ENCODE results near the gene KIF2C. TPM values are rescaled to one million over a fixed set of nuclear protein-coding genes. Genes with fewer than 3 reads are reported as not detected.

The KIF2C gene
- total RNA-seq, 1 experiment from 2014 or later = 54.1 TPM

DNA sequence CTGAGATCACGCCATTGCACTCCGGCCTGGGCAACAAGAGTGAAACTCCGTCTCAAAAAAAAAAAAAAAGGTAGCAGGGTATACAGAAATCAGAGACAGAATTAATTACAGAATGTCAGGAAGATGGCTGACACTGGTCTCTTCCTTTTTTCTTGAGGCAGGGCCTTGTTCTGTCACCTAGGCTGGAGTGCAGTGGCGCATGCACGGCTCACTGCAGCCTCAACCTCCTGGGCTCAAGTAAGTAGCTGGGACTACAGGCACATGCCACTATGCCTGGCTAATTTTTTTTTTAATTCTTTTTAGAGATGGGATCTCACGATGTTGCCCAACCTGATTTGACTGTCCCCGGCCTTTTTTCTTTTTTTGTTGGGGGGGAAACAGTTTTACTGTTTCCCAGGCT, 25.1 kb upstream of the KIF2C start:
- Histone ChIP-seq H3K27me3 (no peaks in the 10 kb centered on the region; the same call in 1 of the 2 replicates), H3K9me3 (no peaks in the 10 kb centered on the region), H3K36me3 (no peaks in the 10 kb centered on the region), H3K4me3 (no peak overlapping the region)
- no peak for DNase-seq

DNA sequence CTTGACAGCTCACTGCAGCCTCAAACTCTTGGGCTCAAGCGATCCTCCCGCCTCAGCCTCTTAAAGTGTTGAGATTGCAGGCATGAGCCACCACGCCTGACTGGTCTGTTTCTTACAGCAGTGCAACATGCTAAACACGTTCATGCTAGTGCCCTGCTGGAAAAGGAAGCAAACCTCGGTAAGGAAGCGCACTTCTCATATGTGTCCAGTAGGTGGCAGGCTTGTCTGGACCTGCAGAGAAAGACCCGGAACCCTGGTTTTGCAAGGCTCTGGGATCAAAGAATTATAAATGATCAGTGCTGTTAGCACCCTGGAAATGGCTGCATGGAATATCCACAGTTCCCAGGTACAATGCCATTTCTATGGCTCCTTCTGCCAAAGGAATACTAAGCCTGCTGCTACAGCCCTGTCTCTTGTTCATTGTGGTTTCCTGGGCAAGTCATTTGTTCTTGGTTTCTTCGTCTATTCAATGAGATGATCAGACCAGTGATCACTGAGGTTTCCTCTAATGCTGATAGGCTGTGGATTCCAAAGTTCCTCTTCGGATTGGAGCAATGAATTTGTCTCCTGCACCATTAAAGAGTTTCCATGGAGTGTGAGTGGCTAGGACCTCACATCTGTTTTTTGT, 24.6 kb upstream of the KIF2C start:
- peak; percentile 57 for DNase-seq

DNA sequence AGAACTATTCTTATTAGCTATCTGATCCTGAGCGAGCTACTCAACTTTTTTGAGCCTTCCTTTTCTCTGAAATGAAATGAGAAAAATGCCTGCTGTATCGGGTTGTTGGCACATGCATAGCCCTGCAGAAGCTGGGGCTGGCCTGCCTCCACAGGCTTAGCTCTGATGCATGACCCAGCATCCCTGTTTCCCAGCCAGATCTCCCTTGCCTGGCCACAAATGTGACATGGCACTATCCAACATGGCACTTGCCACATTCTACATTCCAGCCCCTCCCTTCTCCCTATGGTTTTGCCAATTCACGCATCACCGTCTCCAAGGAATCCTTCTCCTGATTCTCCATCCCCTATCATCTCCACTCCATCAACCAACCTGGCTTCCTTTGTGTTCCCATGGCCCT, 22.5 kb upstream of the KIF2C start:
- Histone ChIP-seq H3K9me3 (no peaks in the 10 kb centered on the region), H3K36me3 (no peaks in the 10 kb centered on the region), H3K4me3 (no peak overlapping the region), H3K27me3 (no peaks in the 10 kb centered on the region)
- no peak for DNase-seq

More for the DNA sequence above, 24.6 kb upstream of the KIF2C start:
- Histone ChIP-seq H3K9me3 (no peaks in the 10 kb centered on the region), H3K36me3 (no peaks in the 10 kb centered on the region), H3K27me3 (no peaks in the 10 kb centered on the region; the same call in 1 of the 2 replicates), H3K4me3 (no peak overlapping the region)

DNA sequence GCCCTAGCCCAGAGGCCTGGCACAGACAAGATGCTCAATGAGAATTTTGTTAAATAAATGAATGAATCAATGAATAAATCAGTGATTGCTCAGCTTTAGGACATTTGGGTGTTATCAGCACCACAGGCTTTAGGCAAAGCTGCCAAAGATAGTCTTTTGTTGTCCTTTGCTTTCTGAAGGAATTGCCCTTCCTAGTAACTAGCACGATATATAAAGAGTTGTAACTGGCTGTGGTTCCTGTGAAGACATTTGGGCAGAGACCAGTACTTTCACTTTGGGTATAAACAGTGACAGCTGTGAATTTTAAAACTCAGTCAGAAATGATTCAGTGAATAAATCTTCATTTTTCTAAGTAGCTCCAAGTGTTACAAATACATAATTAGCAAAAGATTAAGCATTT, 22.0 kb upstream of the KIF2C start:
- H3K9me3 ChIP-seq = no peaks in the 10 kb centered on the region
- no peaks in the 10 kb centered on the region for H3K36me3 ChIP-seq
- H3K27me3 ChIP-seq = no peaks in the 10 kb centered on the region
- DNase-seq = no peak
- no peak overlapping the region for H3K4me3 ChIP-seq

DNA sequence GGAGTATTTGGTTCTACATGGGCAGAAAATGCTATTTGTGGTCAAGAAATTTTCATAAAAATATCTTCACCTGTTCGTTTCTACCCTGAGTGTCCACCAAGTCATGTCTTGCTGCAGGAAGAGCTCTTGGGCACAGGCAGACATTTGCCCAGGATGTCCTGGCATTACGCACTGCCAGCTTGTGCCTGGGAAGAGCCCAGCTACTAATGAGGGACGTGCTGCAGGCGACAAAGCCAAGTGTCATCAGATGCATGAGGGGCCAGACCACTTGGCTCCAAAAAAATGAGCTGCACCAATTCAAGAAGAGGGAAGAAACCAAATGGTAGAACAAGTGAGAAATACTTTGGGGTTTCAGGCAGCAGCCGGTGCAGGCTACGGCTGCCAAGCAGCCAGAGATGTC, 21.5 kb upstream of the KIF2C start:
- no peak for DNase-seq
- Histone ChIP-seq H3K27me3 (no peaks in the 10 kb centered on the region), H3K4me3 (no peak overlapping the region), H3K9me3 (no peaks in the 10 kb centered on the region), H3K36me3 (no peaks in the 10 kb centered on the region)

DNA sequence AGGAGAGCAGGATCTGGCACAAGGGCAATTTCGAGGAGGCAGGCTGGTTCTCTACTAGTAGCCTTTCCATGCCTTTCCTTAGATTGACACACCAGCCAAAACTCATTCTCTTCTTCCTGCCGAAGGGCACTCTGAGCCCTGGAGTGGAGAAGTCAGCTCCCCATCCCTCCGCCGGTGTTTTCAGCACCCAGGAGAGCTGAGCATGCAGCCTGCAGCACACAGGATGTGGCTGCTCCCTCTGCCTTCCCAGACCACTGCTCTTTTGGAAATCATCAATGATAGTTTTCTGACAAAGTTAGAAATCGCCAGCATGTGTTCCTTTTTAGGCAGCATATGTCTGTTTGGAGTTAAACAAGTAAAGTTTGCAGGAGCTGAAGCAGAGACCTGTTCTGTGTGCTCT, 20.3 kb upstream of the KIF2C start:
- no peak for DNase-seq
- Histone ChIP-seq H3K36me3 (no peaks in the 10 kb centered on the region), H3K27me3 (no peaks in the 10 kb centered on the region), H3K9me3 (no peaks in the 10 kb centered on the region), H3K4me3 (no peak overlapping the region)

DNA sequence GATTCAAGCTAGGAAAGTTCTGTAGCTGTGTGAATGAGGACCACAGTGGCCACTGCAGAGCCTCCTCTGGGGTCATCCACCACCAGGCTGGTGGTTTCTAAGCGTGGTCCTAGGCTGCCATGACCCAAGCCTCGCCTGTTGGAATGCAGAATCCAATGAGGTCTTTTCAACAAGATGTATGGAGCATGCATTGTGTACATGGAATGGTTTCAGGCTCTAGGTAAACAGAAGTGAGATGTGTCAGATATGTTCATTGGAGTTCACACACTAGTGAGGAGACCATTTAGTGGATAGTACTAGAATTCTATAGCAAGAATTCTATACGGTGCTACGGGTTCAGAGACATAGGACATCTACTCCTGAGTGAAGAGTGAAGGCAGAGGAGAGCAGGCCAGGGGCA, 19.4 kb upstream of the KIF2C start:
- no peak overlapping the region for H3K4me3 ChIP-seq

DNA sequence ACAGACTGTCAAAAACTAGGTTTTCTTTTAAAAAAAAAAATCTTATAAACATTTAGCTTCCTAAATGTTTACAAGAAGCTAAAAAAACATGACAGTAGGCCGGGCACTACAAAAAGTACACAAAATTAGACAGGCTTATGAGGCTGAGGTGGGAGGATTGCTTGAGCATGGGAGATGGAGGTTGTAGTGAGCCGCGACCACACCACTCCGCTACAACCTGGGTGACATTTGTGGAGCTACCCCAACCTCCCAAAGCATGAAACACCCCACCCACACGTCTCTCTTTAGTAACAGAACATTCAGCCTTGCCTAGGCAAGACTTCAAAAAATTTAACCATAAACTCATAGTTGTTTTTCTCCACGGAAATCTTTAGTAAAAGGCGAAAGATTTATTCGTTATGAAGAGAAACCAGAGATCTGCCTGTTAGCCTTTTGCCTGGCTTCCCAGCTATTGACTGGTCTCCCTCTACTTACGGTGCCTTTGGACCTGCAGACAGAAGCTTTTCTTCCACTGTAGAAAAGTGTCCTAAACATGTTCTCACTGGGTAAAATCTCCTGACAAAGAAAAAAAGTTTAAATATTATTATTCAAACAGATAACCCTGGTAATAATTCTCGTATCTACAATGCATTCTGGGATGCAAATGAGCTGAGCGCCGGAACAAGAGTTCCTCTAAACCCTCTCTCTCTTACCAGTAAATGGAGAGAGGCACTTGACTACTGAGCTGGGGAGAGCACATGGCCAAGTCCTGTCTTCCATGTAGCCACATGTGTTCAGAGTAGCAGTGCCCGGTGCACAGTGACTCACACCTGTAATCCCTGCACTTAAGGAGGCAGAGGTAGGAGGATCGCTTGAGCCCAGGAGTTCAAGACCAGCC, 17.9 kb upstream of the KIF2C start:
- Histone ChIP-seq H3K36me3 (no peaks in the 10 kb centered on the region), H3K27me3 (no peaks in the 10 kb centered on the region)
- peak; percentile 58 for DNase-seq

More for the DNA sequence above, 19.4 kb upstream of the KIF2C start:
- Histone ChIP-seq H3K9me3 (no peaks in the 10 kb centered on the region), H3K27me3 (no peaks in the 10 kb centered on the region), H3K36me3 (no peaks in the 10 kb centered on the region)
- no peak for DNase-seq

DNA sequence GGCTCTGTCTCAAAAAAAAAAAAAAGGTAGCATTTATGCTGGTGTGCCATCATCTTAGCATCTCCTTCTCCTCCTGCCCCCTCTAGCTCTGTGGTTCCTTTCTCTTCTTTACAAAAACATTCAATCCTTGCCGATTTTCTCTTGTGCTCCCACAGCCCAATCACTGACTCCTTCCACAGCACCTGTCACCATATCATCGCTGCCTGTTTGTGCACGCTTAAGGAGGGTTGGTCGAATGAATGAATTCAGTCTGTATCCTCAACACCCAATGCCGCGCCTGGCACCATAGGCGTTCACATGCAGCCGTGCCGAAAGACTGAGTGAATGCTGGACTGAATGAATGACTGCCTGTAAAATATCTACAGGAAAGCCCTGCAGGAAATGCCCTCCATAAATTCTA, 16.6 kb upstream of the KIF2C start:
- H3K4me3 ChIP-seq = no peak overlapping the region
- no peaks in the 10 kb centered on the region for H3K27me3 ChIP-seq
- no peaks in the 10 kb centered on the region for H3K36me3 ChIP-seq
- DNase-seq = no peak
- no peaks in the 10 kb centered on the region for H3K9me3 ChIP-seq

More for the DNA sequence above, 17.9 kb upstream of the KIF2C start:
- no peaks in the 10 kb centered on the region for H3K9me3 ChIP-seq
- H3K4me3 ChIP-seq = no peak overlapping the region

DNA sequence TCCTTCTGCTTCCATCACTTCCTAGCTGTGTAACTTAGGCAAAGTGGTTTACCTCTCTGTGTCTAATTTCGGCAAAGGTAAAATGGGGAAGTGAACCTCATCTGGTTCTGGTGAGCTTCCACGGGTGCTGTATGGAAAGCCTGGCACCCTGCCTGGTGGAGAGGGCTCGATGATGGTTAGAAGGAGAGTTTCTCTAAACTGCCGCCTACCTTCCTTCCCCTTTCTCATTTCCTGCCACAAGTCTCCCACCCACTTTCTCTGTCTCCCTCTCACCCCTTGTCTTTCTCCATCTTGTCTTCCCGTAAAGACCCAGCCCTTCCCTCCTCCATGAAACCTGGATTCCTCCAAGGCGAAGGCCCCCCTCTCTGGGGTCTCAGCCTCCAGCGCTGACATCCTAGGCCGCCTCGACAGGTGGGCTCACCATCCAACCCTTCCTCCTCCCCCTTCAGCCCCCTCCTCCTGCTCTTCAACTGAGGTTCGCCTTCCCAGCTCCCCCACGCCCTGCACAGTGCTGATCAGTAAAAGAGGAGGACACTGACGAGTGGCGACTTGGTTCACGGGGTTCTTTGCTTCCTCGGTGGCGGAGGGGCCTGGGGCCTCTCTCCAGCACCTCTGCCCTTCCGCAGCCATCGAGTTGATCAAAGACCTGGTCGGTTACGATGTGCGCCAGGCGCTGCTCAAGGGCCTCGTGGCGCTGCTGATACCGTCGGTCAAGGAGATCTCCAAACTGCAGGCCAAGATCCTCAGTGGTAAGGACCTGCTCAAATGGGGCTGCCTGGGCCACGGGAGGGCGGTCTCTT, 15.9 kb upstream of the KIF2C start:
- DNase-seq = no peak
- no peaks in the 10 kb centered on the region for H3K9me3 ChIP-seq
- no peaks in the 10 kb centered on the region for H3K27me3 ChIP-seq
- no peaks in the 10 kb centered on the region for H3K36me3 ChIP-seq
- no peak overlapping the region for H3K4me3 ChIP-seq

DNA sequence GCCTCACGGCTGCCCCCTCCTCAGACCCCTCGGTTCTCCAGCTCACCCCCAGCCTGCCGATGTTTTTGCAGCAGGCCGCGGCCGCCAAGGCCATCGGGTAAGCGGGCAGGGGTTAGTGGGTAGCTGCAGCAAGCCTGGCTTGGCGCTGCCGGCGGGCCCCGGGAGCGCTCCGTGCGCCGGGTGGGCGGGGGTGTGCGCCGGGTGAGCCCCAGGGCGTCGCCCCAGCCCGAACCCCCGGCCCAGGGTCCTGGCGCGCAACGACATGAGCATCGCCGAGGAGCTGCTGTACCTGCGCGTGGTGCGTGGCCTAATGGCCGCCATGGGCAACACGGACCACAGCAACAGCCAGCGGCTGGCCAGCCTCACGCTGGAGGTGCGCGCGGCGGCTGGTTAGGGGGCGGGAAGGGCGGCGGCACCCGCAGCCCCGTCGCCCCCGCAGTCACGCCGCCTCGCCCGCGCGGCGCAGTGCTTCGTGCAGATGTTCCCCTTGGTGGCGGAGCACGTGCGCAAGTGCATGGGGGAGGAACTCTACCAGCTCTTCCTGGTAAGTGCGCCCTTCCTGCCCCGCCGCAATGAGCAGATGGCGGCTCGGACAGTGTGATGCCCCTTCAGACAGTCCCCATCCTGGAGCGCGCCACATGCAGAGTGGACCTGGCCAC, 15.2 kb upstream of the KIF2C start:
- Histone ChIP-seq H3K36me3 (no peaks in the 10 kb centered on the region), H3K4me3 (no peak overlapping the region), H3K9me3 (no peaks in the 10 kb centered on the region), H3K27me3 (no peaks in the 10 kb centered on the region)
- no peak for DNase-seq

DNA sequence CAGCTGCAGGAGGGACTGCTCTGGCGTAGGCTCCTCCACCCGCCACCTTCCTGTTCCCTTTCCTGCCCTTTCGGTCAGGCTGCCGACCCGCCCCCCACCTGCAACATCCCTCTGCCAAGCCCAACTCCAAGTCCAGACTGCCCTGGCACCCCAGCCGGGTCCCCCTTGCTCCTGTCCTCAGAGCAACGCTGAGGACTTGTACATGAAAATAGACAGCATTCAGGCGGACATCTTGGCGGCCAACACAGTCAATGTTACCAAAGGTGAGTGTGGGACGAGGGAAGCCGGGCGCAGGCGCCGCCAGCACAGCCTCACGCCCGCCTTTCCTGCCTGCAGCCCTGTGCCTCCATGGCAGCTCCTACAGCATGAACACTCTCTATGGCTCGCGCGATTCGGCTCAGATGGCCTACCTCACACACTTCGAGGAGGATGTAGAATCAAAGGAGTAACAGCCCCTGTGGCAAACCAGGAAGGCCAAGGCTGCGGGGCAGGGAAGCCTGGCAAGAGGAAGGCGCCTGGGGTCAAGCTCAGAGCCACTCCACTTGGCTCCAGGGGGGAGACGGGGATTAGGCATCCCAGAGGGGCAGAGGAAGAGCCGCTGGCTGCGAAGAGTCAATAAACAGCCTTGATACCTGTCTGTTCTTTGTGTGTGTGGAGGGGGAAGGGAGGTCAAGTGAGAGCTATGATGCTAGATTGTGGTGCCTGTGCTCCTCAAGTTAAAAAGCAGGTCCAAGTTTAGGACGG, 14.5 kb upstream of the KIF2C start:
- H3K36me3 ChIP-seq = no peaks in the 10 kb centered on the region

DNA sequence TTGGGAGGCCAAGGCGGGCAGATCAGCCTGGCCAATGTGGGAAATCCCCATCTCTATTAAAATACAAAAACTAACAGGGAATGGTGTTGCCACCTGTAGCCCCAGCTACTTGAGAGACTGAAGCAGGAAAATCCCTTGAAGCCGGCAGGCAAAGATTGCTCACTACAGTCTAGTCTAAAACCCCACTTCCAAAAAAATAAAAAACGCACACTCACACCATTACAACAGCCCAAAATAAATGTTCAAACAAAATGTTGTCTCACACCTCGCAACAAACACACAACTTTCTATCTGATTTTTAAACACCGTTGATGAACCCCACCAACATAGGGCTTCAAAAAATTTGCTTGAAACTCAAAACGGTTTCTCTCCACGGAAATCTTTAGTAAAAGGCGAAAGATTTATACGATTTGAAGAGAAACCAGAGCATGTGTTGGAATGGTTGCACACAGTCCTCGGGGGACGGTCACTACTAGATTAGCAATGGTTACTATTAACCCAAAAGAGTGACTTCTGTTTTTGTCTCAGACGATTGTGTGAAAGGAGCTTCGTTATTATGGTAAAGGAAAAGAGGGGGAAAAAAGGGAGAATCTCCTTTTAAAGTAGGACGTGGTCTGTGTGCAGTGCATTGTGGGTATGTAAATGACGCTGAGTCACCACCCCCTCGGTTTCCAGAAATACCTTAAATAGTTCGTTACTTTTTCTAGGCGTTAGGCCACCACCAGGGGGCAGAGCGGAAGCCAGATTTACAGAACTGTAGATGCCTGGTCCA, 8.7 kb upstream of the KIF2C start, which contains the start of gene RNU5D-1:
Gene RNU5D-1 (minus strand): TSS at position 430 of the 772 bp plus-strand sequence.
- DNase-seq = peak; percentile 89
- Histone ChIP-seq H3K27me3 (no peaks in the 10 kb centered on the region), H3K4me3 (peak within 1 kb of the TSS; percentile 18), H3K36me3 (no peaks in the 10 kb centered on the region), H3K9me3 (no peaks in the 10 kb centered on the region)

More for the DNA sequence above, 14.5 kb upstream of the KIF2C start:
- Histone ChIP-seq H3K27me3 (no peaks in the 10 kb centered on the region), H3K4me3 (no peak overlapping the region), H3K9me3 (no peaks in the 10 kb centered on the region)
- no peak for DNase-seq

DNA sequence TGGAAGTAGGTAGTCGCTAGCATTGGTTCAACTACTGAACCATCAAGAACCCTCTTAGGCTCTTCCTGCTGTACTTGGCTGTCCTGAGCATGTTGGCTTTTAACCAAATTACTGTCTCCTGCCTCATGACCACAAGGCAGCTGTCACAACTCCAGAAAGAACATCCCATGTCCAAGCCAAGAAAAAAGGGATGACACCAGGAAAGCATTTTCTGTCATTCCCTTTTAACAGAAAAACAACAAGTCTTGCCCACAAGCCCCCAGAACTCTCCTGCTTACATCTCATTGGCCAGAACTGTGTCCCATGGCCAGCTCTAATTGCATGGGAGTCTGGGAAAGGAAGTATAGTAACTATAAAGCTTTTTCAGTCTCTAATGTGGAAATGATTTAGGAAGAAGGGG, 6.3 kb upstream of the KIF2C start:
- DNase-seq = peak; percentile 62
- H3K9me3 ChIP-seq = no peaks in the 10 kb centered on the region
- H3K27me3 ChIP-seq = no peaks in the 10 kb centered on the region
- H3K36me3 ChIP-seq = no peaks in the 10 kb centered on the region
- no peak overlapping the region for H3K4me3 ChIP-seq

DNA sequence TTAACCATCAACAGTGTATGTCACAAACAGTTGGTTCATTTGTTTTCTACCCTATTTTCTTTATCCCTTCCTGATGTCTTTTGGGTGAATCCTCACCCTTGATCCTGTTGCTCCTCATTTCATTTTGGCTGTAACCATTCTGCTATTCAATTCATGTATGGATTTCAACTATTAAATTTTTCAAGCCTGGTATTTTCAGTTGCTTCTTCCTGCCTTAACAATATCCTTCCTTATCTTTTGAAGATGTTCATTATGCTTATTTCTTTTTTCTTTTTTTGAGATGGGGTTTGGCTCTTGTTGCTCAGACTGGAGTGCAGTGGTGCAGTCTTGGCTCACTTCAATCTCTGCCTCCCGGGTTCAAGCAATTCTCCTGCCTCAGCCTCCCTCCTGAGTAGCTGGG, 5.9 kb upstream of the KIF2C start:
- Histone ChIP-seq H3K4me3 (no peak overlapping the region), H3K27me3 (no peaks in the 10 kb centered on the region), H3K36me3 (no peaks in the 10 kb centered on the region), H3K9me3 (no peaks in the 10 kb centered on the region)
- DNase-seq = no peak
